HG02884 (cell line): ENCODE results near the gene COX7A1.
"Not testable (repeated sequence)": the region's sequence is repeated elsewhere in the genome, so short reads cannot be mapped to it uniquely, and the experiment has no call there.

ENCODE experiments used
- ATAC-seq: cut with Tn5 transposase; IDR thresholded peaks from one replicate; pipeline ENCODE4 v1.9.1; 2021; ENCODE audit warnings: mild to moderate bottlenecking, moderate library complexity; ENCODE audit not compliant: unreplicated experiment

Gene COX7A1

DNA sequence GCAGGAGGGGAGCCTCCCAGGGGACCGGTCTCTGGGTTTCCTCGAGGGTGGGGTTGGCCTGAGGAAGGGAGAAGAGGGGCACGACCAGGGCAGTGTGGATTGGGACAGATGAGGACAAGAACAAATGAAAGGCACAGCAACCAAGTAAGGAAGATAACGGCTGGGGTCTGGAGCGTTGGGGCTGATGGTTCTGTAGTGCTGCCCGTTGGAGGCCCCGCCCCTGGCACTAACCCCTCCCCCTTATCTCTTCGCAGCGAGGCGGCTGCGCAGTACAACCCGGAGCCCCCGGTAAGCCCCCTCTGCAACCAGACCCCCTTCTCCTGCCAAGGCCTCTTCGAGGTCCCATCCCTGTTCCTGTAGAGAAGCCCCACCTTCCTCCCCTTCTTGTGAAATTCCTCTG lies 10.2 kb downstream of the COX7A1 start:
- no peak for ATAC-seq

DNA sequence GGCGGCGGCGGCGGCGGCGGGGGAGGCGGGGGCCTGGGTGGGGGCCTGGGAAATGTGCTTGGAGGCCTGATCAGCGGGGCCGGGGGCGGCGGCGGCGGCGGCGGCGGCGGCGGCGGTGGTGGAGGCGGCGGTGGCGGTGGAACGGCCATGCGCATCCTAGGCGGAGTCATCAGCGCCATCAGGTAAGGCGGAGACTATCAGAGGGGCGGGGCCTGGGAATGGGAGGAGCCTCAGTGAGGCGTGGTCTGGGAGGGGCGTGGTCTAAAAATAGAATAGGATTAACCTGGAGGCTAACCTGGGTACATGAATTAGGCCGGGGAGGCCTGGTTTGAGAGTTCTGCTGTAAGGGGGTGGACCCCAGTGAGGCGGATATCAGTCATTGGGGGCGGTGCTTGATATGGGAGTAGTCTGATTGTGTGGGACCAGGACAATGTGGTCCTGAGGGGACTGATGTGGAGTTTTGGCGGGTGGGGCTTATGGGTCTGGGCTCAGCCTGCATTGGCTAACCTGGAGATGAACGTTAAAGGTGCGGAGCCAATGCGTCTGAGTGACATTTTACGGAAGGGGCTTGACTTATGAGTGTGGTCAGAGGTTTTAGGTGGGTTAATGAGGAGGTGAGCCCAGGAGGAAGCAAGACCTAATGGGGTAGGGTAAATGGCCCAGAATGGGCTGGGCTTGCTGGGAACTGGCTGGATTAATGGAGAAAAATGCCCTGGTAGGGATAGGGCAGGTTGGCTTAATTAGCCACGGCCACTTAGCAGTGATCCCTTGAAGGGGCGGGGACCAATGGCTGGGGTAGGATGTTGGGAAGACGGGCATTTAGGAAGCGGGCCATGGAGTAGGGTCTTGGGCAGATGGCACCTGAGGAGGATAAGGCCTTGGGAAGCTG lies 11.0 kb downstream of the COX7A1 start:
- no peak for ATAC-seq

DNA sequence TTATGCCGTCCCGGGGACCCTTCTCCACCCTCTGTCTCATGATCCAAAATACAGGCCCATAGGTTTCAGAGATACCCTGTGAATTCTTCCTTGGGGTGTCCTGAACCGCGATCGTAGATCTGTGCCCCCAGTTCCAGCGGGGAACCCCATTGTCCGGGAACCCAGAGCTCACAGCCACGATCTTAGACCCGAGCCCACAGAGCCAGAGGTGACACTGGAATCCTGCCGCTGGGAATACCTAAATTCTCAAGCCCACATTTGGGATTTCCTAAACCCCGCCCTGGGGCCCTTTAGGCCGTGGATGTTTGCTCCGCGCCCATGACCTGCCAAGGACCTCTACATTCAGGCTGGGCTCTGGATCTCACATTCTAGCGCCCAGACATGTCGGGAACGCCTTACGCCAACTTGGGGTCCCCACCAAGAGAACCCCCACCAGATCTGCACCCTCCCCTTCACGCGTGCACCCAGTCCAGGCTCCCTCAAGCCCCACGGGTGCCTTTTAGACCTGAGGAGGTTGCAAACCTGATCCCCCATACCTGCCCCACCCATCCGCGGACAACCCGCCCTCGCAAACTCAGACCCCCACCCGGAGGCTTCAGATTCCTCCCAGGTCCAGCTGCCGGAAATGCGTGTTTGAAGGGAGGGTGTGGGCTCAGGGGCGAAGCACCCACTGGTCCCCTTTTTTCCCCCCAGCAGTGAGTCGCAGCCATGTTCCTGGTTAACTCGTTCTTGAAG lies 11.8 kb downstream of the COX7A1 start:
- no peak for ATAC-seq

DNA sequence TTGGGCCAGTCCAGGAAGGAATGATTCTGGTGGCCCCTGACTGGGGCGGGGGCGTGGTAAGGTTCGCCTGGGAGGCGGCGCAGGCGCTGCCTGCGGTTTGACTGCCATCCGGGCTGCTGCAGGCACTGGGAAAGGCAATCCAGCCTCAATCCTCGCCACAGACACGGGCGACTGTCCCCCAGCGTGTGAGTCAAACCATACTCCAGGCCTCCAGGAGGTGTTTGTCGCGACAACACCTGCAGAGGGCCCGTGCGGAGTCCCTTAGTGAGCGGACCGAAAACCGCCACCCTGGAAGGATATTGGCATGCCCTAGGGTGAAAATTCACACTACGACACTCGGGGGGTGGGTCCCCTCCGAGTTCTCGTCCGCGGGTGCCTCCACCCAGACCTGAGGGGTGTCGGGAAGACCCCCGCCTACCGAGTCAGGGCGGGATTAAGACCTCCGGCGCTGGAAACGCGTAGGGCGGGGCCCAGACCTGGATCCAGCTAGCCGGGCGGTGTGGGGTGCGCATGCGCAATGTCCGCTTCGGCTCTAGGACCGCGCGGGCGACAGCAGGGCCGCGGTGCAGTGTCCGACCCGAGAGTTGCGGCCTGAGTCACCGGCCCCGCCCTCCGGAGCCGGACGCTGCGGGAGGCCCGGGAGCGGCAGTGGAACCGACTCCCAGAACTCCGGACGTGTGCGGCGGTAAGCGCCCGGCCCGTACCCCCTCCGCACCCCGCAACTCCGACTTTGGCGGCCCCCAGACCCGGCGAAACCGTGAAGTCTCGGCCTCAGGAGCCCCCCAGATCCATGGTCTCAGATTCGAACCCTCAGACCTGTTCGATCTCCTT lies 12.6 kb downstream of the COX7A1 start, which contains the start of gene CAPNS1:
Gene CAPNS1 (plus strand): TSS at position 594 of the 831 bp plus-strand sequence. CDS start 946 bp downstream, outside the sequence.
- peak; percentile 80 for ATAC-seq

DNA sequence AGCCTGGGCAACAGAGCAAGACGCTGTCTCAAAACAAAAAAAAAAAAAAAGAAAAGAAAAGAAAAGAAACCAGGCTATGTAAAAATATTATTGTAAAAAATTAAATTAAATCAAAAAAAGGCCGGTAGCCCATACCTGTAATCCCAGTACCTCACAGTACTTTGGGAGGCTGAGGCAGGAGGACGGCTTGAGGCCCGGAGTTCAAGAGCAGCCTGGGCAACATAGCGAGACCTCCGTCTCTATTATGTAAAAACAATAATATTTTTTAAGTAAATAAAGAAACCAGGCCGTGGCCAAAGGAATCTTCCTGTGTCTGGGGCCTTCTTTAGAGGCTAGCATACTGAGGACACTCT lies 13.2 kb downstream of the COX7A1 start:
- ATAC-seq, result no peak

DNA sequence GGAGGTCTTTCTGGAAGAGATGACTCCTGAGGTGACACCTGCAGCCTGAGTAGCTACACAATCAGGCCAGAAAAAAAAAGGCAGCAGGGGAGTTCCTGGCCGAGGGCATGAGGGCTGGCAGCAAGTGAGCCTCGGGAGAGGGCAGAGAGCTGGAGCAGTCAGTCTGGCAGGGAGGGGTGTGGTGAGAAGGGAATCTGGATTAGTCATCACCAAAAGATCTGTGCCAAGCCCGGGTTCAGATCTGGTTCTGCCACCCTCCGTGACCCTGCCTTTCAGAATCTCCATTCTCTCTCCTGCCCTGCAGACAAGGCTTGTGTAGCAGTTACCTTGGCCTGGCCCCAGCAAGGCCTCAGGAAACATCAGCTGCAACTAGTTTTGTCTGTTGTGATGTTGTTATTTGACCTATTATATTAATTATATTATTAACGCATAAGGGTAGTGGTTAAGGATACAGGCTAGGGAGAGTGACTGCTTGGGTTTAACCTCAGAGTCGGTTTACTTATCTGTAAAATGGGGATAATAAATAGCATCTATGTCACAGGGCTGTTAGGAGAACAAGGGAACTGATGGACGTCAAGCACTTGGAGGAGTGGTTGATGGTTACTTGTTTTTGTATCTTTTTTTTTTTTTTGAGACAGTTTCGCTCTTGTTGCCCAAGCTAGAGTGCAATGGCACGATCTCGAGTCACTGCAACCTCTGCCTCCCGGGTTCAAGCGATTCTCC lies 15.1 kb downstream of the COX7A1 start:
- no peak for ATAC-seq

DNA sequence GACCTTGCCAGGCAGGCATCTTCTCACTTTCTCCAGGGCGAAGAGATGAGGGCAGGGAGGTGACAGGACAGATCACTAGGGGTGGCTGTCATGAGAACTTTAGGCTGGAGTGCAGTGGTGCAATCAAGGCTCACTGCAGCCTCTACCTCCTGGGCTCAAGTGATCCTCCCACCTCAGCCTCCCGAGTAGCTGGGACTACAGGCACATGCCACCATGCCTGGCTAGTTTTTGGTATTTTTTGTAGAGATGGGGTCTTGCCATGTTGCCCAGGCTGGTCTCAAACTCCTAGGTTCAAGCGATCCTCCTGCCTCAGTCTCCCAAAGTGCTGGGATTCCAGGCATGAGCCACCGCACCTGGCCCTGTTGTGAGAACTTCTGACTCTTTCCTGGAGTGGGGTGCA lies 17.4 kb downstream of the COX7A1 start:
- ATAC-seq, result not testable (repeated sequence)

DNA sequence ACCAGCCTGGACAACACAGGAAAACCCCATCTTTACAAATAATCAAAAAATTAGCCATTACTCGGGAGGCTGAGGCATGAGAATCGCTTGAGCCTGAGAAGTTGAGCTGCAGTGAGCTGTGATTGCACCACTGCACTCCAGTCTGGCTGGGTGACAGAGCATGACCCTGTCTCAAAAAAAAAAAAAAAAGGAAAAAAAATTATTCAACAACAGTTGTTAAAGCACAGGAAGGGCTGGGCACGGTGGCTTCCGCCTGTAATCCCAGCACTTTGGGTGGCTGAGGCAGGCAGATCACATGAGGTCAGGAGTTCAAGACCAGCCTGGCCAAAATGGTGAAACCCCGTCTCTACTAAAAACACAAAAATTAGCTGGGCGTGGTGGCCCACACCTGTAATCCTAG lies 21.0 kb downstream of the COX7A1 start:
- not testable (repeated sequence) for ATAC-seq

DNA sequence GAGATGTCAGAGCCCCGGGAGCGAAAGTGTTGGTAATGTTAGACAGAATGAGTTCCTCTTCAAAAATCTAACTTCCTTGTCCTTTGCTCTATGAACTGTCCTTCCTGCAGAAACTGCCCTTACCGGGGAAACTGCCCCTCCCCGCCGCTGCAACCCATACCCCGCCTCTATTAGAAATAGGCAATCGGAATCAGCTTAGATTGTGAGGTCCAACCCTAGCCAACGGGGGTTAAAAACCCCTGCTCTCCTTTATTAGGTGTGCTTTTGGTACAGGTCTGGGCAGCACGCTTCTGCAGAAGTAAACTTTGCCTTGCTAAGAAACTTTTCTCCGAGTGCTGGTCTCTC lies 23.9 kb downstream of the COX7A1 start:
- no peak for ATAC-seq

DNA sequence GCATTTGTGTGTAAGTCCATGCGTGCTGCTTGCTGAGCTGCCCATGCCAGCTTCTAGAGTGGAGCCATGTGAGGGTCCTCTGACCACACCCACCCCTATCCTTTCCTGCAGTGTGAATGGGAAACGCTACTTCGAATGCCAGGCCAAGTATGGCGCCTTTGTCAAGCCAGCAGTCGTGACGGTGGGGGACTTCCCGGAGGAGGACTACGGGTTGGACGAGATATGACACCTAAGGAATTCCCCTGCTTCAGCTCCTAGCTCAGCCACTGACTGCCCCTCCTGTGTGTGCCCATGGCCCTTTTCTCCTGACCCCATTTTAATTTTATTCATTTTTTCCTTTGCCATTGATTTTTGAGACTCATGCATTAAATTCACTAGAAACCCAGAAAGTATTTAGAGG lies 26.7 kb downstream of the COX7A1 start:
- no peak for ATAC-seq

DNA sequence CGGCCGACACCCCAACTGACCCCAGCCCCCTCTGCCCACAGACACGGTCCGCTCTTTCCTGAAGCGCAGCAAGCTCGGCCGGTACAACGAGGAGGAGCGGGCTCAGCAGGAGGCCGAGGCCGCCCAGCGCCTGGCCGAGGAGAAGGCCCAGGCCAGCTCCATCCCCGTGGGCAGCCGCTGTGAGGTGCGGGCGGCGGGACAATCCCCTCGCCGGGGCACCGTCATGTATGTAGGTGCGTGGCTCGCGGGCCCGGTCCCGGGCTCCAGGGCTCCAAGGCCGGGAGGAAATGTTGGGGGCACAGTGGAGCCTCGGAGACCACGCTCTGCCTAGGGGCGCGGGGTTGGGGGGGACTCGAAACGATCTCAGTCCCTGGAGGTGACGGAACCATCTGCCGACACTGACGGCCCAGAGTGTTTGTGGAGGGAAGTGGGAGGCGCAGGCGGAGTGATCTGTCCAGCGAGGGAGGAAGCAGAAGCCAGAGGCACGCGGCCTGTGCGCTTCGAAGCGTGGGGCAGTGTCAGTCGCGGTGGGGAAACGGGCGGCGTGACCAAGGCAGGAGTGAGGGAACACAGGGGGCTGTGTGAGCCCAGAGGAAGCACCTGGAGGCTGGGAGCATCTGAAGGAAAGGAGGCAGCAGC lies 30.6 kb downstream of the COX7A1 start:
- ATAC-seq, result no peak

DNA sequence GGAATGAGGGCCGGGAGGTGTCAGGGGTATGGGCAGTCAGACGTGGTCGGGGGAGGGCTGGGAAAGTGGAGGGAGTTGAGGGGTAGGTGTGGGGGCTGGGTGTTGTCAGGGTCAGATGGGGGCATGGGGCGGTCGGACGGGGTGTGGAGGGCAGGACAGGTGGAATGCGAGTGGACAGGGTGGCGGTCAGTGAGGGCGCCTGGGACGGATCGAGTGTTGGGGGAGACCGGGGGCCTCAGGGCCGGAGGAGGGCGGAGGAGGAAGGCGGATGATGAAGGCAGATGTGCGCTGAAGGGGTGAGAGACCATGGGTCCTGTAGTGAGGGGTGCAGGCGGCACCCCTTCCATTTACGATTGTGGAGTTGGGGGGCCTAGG lies 31.3 kb downstream of the COX7A1 start:
- no peak for ATAC-seq

DNA sequence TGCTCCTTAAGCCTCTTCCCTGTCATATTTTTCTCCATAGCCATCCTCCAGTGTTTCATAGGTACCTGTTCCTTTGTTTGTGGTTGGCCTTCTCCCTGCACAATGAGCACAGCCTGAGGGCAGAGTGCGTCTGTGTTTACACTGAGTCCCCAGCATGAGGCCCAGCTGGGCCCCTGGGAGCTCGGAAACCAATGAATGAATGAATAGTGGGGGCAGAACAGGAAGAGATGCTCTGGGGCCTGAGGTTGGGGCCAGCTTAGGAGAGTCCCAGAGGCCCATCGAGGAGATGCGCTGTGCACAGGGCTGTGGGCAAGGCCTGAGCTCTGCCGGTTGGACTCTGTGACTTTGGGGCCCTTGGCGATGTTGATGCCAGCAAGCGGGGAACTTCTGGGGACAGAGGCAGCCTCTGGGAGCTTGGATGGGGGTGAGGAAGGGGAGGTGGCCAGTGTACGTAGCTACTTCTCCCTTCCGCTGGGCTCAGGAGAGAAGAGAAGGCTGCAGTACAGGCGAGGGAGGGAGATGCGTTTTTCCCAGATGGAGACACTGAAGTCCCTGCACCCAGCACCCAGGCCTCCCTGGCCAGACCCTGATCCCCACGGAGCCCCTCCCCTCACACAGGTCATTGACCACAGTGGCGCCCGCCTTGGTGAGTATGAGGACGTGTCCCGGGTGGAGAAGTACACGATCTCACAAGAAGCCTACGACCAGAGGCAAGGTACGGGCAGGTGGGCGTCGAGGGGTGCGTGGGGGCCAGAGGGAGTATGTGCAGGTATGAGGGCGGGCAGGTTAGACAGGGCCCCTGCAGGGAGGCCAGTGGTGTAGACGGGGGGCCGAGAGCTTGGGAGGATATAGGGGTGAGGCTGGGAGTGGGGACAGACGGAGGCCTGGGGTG lies 31.9 kb downstream of the COX7A1 start:
- ATAC-seq, result no peak

DNA sequence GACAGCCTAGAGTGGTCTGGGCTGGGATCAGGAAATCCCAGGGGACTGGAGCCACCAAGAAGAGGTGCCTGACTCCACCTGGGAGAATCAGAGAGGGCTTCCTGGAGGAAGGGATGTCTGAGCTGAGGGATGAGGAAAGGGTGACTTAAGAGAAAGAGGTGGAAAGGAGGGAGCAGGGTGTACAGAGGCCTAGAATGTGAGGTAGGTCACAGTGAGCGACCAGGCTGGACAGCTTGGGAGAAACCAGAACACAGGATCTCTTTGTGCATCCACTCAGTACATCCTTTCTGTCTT lies 36.0 kb downstream of the COX7A1 start:
- ATAC-seq, result no peak

DNA sequence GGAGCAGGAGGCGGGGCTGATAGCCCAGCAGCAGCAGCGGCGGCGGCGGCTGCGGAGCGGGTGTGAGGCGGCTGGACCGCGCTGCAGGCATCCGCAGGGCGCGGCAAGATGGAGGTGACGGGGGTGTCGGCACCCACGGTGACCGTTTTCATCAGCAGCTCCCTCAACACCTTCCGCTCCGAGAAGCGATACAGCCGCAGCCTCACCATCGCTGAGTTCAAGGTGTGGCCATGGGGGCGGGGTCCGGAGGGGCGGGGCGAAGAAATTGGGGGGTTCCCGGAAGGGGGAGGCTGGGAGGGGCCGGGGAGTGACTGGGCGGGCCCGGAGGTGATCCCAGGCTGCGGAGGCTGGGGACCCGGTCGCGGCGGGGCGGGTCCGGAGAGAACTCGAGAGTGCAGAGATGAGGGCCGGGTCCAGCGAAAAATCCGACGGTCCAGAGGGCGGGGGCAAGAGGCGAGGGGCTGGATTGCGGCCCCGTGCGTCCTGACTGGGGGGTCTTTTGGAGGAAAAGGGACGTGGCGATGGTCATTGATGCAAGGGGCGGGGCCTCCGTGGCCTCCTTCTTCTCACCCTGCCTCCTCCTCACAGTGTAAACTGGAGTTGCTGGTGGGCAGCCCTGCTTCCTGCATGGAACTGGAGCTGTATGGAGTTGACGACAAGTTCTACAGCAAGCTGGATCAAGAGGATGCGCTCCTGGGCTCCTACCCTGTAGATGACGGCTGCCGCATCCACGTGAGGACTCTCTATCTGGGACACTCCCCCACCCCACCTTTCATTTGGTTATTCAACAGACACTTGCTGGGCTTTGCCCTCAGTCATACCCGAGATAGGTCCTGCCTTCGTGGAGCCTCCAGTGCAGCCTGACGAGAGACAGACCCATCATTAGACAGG lies 36.5 kb downstream of the COX7A1 start, which contains the start of gene TBCB:
Gene TBCB (plus strand): TSS at position 16 of the 891 bp plus-strand sequence. CDS start 93 bp downstream, at position 109.
- no peak for ATAC-seq

DNA sequence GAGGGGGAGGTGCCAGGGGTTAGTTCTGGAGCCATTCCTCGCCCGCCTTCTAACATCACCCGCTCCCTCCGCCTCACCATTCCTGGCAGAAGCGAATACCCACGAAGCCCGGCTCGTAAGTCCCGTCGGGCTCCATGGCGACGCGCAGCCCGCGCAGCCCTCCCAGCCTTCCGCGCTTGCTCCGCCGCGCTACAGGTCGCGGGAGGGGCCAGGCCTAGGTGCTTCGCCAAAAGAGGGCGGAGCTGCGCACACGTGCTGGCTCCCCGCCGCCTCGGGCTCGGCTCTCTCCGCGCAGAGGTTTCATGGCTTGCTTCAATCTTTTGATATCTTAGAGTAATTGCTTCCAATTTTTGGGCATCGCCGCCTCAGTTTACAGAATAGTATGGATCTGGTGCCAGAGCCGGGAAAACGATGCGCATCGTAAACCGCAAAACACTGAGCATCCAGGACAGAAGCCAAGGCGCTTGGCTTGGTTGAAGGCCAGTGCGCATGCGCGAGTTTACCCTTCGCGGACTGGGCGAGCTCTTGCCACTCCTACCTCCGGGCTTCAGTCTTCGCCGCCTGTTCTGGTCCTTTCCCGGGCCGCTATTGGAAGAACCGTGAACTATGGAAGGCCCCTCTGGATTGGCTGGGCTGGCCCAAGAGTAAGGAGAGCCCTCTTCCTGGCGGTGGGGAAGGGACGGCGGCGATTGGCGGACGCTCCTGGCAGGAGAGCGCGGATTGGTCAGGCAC lies 37.4 kb downstream of the COX7A1 start, which contains the start of gene POLR2I:
Gene POLR2I (minus strand): TSS at position 155 of the 732 bp plus-strand sequence. CDS start 19 bp downstream, at position 136.
- peak; percentile 78 for ATAC-seq

DNA sequence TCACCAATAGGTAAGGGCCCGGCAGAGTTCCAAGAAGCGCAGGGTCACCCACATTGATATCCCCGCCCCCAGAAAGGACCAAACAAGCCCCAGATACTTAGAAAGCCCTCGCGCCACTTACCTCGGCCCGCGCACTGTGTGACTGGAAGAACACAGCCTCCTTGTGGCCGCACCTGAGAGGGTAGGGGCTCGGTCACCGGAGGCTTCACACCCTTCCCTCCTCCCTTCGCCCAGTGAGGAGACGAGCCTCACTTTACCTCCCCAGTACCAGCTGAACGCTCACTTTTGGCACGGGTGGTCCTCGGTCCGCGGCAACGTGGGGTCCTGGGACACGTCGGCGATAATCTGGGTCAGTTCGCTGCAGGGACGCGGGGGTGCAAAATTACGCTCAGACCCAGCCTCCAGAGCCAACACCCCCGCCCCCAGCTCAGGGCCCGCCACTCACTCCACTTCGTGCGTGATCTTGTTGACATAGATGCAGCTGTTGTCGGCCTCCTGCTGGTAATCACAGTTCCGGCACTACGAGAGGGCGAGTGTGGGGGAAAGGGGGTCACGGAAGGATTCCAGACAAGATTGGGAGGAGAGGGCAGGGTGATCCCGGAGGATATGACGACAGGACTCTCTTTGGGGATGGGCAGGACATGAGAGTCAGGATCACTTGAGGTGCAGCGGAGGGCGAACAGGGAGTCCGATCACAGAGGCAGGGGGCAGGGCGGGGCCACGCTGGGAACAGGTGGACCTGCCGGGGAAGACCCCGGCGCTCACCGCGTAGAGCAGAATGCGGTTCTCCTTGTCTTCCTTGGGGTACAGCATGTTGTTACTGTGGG lies 38.1 kb downstream of the COX7A1 start:
- ATAC-seq, result no peak
